Colonic mucosa (tissue), 4 donors: ENCODE data around the gene ARID5A. TPM values are rescaled to one million over a fixed set of nuclear protein-coding genes. Genes with fewer than 3 reads are reported as not detected.
"Not testable (repeated sequence)": the region's sequence is repeated elsewhere in the genome, so short reads cannot be mapped to it uniquely, and the experiment has no call there.

Experiments
- DNase-seq: peaks from one replicate; pipeline ENCODE4 v3.0.0-alpha.2; 2020
- H3K27ac ChIP-seq: fragments of 200-600 bp; one replicate; pipeline ENCODE4 v1.8.0; 2021
- H3K27me3 ChIP-seq: fragments of 200-600 bp; one replicate; pipeline ENCODE4 v1.8.0; 2021
- H3K36me3 ChIP-seq: fragments of 200-600 bp; one replicate; pipeline ENCODE4 v1.8.0; 2021
- H3K4me1 ChIP-seq: fragments of 200-600 bp; one replicate; pipeline ENCODE4 v1.8.0; 2021; ENCODE audit warnings: mild to moderate bottlenecking
- H3K4me3 ChIP-seq: fragments of 200-600 bp; one replicate; pipeline ENCODE4 v1.8.0; 2021
- H3K9ac ChIP-seq, 2 donors: one replicate each; pipeline ENCODE4 v1.7.0; 2013; ENCODE audit warnings: control low read depth in 2 of 2, low read depth in 2 of 2, low read length in 2 of 2
- H3K9me3 ChIP-seq: fragments of 200-600 bp; one replicate; pipeline ENCODE4 v1.8.0; 2021
- intact Hi-C: fragments of 100-400 bp; cut with DNase I; formaldehyde crosslinking; loops from one replicate; pipeline ENCODE4 v1.14.1; 2022
- total RNA-seq, 2 donors: library from RNA; stranded (reverse); fragmentation: NEBNext Ultra II Directional in 1 of 2; extraction: Animal tissue kit (Norgen Biotek cat#: 25700) in 1 of 2; gene quantifications; one replicate each; pipeline ENCODE4 v1.2.1, GENCODE V29; 2021
- TF ChIP-seq, protein P1 (sequence below): fragments of 200-600 bp; IDR thresholded peaks from one replicate; pipeline ENCODE4 v1.8.0; 2022; ENCODE audit warnings: antibody characterized with exemption, mild to moderate bottlenecking
- donor health status: healthy.
- donor health status: DM: no; HTN: no; CAD: no.
- donor health status: DM: no; HTN: no; CAD: no.

Gene ARID5A
- total RNA-seq, 2 donors from 2014 or later = 6.9 to 16.4 TPM

DNA sequence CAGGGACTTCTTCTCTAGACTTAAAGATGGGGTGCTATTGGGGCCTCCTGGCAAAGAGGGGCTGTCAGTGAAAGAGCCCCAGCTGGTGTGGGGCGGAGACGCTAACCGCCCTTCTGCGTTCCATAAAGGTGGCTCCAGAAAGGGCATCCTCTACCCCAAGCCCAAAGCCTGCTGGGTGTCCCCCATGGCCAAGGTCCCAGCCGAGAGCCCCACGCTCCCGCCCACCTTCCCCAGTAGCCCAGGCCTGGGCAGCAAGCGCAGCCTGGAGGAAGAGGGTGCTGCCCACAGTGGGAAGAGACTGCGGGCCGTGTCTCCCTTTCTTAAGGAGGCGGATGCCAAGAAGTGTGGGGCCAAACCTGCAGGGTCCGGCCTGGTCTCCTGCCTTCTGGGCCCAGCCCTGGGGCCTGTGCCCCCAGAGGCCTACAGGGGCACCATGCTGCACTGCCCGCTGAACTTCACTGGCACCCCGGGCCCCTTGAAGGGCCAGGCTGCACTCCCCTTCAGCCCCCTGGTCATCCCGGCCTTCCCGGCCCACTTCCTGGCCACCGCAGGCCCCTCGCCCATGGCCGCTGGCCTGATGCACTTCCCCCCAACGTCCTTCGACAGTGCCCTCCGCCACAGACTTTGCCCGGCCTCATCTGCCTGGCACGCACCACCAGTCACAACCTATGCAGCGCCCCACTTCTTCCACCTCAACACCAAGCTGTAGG is 15.2 kb downstream of the ARID5A start:
- Histone ChIP-seq H3K27me3 (no peaks in the 10 kb centered on the region), H3K36me3 (peaks cover 19% of the 10 kb centered on the region), H3K9me3 (no peaks in the 10 kb centered on the region), H3K27ac (no peak overlapping the region), H3K9ac (no peak overlapping the region), H3K4me1 (no peaks in the 10 kb centered on the region), H3K4me3 (no peak overlapping the region)
- TF ChIP-seq, protein P1, sequence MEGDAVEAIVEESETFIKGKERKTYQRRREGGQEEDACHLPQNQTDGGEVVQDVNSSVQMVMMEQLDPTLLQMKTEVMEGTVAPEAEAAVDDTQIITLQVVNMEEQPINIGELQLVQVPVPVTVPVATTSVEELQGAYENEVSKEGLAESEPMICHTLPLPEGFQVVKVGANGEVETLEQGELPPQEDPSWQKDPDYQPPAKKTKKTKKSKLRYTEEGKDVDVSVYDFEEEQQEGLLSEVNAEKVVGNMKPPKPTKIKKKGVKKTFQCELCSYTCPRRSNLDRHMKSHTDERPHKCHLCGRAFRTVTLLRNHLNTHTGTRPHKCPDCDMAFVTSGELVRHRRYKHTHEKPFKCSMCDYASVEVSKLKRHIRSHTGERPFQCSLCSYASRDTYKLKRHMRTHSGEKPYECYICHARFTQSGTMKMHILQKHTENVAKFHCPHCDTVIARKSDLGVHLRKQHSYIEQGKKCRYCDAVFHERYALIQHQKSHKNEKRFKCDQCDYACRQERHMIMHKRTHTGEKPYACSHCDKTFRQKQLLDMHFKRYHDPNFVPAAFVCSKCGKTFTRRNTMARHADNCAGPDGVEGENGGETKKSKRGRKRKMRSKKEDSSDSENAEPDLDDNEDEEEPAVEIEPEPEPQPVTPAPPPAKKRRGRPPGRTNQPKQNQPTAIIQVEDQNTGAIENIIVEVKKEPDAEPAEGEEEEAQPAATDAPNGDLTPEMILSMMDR = no peak
- DNase-seq = no peak
- intact Hi-C loops = no loop called here

- Histone ChIP-seq H3K4me1 (no peaks in the 10 kb centered on the region), H3K9ac (no peak overlapping the region), H3K9me3 (no peaks in the 10 kb centered on the region), H3K27ac (no peak overlapping the region), H3K36me3 (peaks cover 19% of the 10 kb centered on the region), H3K27me3 (no peaks in the 10 kb centered on the region), H3K4me3 (no peak overlapping the region)
- intact Hi-C loops = no loop called here
- DNase-seq = peak; percentile 17
- TF ChIP-seq, protein P1 = no peak
Measured at GRCh38 chr2:96552315-96553175, 16.0 kb downstream of the ARID5A start.

DNA sequence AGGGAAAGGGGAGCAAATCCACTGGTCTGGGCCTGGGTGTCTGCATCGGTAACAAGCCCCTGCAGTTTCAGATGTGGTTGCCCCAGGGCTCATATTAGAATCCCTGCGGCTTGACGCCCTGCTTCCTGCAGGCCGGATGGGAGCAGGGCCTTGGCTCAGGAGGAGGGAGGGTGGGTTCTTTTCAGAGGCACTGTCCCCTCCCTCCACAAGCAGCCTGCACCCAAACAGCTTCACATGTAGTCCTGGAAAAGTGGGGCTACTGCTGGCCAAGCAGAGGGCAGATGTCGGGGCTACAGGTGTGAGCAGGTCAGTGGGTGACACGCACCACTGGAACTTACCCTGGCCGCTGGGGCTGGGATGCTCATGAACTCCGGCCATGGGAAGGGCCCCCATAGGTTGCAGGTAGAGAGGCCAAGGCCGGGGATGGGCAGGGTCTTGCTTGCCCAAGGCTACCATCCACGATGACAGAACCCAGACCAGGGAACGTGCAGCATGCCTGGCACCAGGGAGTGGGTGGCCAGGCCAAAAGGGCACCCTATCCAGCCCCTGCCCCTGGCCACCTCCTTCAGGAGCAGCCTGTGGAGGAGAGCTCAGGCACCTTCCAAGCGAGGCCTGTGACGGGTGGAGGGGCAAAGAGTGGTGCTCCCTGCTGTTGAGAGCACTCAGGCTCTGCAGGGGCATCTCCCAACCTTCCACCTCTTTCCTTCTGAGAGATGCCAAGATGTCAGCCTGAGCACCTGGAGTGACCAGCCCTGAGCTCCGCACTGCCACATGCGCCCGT is 16.8 kb downstream of the ARID5A start:
- TF ChIP-seq, protein P1 = no peak
- no peak overlapping the region for H3K4me3 ChIP-seq
- H3K9ac ChIP-seq = no peak overlapping the region
- H3K4me1 ChIP-seq = no peaks in the 10 kb centered on the region
- H3K27me3 ChIP-seq = no peaks in the 10 kb centered on the region
- no peak for DNase-seq
- H3K36me3 ChIP-seq = peaks cover 19% of the 10 kb centered on the region
- intact Hi-C loops = no loop called here
- no peak overlapping the region for H3K27ac ChIP-seq
- H3K9me3 ChIP-seq = no peaks in the 10 kb centered on the region

GRCh38 chr2:96553957-96554292 is 17.4 kb downstream of the ARID5A start:
- H3K27me3 ChIP-seq, H3K9ac ChIP-seq, H3K9me3 ChIP-seq, H3K4me1 ChIP-seq, intact Hi-C loops, H3K4me3 ChIP-seq, DNase-seq, H3K27ac ChIP-seq: not testable (repeated sequence)
- peaks cover 17% of the 10 kb centered on the region for H3K36me3 ChIP-seq

DNA sequence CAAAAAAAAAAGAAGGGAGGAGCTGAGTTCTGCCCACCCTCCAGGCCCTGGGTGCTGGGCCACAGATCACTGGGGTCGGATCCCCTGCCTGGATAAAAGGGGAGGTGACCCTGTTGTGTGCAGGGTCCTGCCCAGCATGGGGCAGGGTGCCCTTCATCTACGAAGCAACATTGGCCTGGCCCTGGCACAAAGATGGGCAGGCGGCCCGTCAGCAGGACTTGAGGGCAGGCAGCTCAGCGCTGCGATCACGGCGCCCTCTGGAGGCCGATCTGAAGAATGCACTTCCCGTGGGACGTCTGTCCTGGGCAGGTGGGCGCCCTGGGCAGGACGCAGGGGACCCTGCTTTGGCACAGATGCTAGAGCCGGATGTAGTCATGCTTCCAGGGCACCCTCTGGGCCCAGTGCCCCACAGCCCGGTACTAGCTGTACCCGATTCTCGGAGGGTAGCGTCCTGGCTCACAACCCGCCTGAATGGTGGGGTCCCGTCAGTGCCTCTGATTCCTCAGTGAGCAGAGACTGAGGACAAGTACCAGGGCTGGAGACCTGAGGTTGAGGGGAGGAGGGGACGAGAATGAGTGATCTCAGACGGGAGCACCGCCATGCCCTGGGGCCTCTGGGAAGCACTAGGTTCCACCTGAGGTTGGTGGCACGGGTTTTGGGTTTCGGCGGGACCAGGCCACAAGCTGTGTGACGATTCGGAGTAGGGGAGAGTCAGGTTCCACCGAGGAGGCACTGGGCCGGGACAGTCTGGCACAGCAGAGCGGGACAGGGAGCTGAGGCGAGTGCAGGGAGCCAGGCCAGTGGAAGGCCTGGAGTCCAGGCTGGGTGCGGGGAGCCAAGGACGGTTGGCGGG is 18.0 kb downstream of the ARID5A start:
- peaks cover 11% of the 10 kb centered on the region for H3K36me3 ChIP-seq
- no peaks in the 10 kb centered on the region for H3K27me3 ChIP-seq
- H3K4me3 ChIP-seq = no peak overlapping the region
- no peaks in the 10 kb centered on the region for H3K9me3 ChIP-seq
- intact Hi-C loops = no loop called here
- H3K4me1 ChIP-seq = no peaks in the 10 kb centered on the region
- TF ChIP-seq, protein P1 = peak; percentile 97
- H3K27ac ChIP-seq = no peak overlapping the region
- DNase-seq = peak; percentile 58
- H3K9ac ChIP-seq = peak overlapping the region in 1 of 2 donors; percentile 24
